ENCODE measurements around the gene CYP3A4.
"Not testable (repeated sequence)": the region's sequence is repeated elsewhere in the genome, so short reads cannot be mapped to it uniquely, and the experiment has no call there.

The CYP3A4 gene

GRCh38 chr7:99731638-99732374 lies 52.2 kb downstream of the CYP3A4 start:
- no peak overlapping the region for H3K4me3 ChIP-seq (replicated peaks; ENCODE audit: low read depth, low read length)
- TF ChIP-seq, protein P1, sequence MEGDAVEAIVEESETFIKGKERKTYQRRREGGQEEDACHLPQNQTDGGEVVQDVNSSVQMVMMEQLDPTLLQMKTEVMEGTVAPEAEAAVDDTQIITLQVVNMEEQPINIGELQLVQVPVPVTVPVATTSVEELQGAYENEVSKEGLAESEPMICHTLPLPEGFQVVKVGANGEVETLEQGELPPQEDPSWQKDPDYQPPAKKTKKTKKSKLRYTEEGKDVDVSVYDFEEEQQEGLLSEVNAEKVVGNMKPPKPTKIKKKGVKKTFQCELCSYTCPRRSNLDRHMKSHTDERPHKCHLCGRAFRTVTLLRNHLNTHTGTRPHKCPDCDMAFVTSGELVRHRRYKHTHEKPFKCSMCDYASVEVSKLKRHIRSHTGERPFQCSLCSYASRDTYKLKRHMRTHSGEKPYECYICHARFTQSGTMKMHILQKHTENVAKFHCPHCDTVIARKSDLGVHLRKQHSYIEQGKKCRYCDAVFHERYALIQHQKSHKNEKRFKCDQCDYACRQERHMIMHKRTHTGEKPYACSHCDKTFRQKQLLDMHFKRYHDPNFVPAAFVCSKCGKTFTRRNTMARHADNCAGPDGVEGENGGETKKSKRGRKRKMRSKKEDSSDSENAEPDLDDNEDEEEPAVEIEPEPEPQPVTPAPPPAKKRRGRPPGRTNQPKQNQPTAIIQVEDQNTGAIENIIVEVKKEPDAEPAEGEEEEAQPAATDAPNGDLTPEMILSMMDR (IDR thresholded peaks at IDR 0.05; ENCODE audit: low read depth, low read length, missing control alignments): no peak
- no peak for DNase-seq (ENCODE audit: extremely low read depth, low read depth)

- no peak overlapping the region for H3K4me3 ChIP-seq (replicated peaks; ENCODE audit: low read depth, low read length)
- TF ChIP-seq, protein P1 (IDR thresholded peaks at IDR 0.05; ENCODE audit: low read depth, low read length, missing control alignments): no peak
- no peak for DNase-seq (ENCODE audit: extremely low read depth, low read depth)
Observed at GRCh38 chr7:99730992-99731391, 53.0 kb downstream of the CYP3A4 start.

DNA sequence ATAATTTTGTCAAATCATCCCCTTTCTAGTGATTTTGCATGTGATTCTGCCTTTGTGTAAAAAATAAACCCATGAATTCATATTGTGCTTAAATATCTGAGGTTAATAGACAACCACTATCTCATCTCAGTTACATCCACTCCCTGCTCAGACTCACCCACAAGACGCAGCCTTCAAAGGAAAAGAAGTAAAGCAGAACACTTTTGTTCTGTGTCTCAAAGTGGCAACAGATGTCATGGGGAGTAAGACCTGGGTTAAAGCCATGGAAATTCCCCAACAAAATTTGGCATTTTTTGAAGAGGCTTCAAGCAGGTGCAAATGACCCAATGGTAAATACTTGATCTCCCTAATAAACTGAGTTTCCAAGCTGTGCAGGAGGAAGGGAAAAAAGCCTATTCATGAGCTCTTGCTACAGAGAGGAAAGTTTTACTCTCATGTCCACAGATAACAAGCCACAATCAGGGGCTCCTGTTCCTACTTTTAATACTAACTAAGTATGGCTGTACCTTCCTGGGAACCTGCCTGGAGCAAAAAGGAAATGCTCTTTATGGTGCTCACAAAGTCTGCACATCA lies 53.7 kb downstream of the CYP3A4 start:
- TF ChIP-seq, protein P1 (IDR thresholded peaks at IDR 0.05; ENCODE audit: low read depth, low read length, missing control alignments): no peak
- DNase-seq (ENCODE audit: extremely low read depth, low read depth): no peak
- no peak overlapping the region for H3K4me3 ChIP-seq (replicated peaks; ENCODE audit: low read depth, low read length)

DNA sequence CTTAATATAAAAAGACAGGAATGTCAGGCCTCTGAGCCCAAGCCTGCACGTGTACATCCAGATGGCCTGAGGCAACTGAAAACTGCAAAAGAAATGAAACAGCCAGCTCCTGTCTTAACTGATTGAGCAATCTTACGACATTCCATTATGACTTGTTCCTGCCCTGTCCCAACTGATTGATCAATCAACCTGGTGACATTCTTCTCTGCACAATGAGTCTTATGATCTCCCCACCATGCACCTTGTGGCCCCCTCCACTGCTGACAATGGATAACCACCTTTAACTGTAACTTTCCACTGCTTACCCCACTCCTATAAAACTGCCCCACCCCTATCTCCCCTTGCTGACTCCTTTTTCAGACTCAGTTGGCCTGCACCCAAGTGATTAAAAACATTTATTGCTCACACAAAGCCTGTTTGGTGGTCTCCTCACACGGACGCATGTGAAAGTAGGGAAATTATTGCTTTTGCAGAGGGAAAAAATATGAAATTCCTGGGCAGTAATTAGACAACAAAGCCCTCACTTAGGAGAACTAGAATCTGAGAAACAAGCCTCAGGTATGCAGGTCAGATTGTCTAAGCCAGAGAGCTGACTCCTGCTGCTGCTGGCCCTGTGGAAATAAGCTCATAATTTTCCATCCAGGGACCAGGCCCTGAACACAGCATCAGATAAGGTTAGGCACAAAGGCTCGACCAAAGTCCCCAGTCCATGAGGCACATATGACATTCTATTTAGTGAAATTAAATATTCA lies 54.3 kb downstream of the CYP3A4 start:
- no peak for DNase-seq (ENCODE audit: extremely low read depth, low read depth)
- TF ChIP-seq, protein P1 (IDR thresholded peaks at IDR 0.05; ENCODE audit: low read depth, low read length, missing control alignments): no peak
- H3K4me3 ChIP-seq (replicated peaks; ENCODE audit: low read depth, low read length): no peak overlapping the region

DNA sequence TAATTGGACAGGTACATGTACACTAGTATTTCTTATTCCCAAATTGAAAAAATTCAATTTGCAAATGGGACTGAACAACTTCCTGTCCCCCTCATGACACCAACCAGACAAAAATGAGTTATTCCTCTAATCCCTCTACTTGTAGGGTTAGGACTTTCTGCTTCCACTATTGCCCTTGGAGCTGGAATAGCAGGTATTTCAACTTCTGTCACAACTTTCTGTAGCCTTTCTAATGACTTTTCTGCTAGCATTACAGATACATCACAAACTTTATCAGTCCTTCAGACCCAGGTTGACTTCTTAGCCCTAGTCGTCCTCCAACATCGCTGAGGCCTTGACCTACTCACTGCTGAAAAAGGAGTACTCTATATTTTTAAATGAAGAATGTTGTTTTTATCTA lies 55.4 kb downstream of the CYP3A4 start:
- no peak for DNase-seq (ENCODE audit: extremely low read depth, low read depth)
- TF ChIP-seq, protein P1 (IDR thresholded peaks at IDR 0.05; ENCODE audit: low read depth, low read length, missing control alignments): no peak
- no peak overlapping the region for H3K4me3 ChIP-seq (replicated peaks; ENCODE audit: low read depth, low read length)

DNA sequence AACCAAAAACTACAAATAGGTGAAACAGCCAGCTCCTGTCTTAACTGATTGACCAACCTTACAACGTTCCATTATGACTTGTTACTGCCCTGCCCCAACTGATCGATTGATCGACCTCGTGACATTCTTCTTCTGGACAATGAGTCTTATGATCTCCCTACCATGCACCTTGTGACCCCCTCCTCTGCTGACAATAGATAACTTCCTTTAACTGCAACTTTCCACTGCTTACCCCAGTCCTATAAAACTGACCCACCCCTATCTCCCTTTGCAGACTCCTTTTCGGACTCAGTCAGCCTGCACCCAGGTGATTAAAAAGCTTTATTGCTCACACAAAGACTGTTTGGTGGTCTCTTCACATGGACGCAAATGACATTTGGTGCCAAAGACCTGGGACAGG lies 60.8 kb downstream of the CYP3A4 start:
- H3K4me3 ChIP-seq (replicated peaks; ENCODE audit: low read depth, low read length); DNase-seq (ENCODE audit: extremely low read depth, low read depth): not testable (repeated sequence)
